K562 (cell line): Measurements from ENCODE around the gene KRR1. TPM values are rescaled to one million over a fixed set of nuclear protein-coding genes. Genes with fewer than 3 reads are reported as not detected.

ENCODE experiments used
- ELF4 ChIP-seq: fragments of 450-650 bp; formaldehyde crosslinking; IDR thresholded peaks from 2 replicates; pipeline ENCODE4 v1.4.0; 2022; ENCODE audit warnings: missing genetic modification characterization
- ETV1 ChIP-seq: fragments of 450-650 bp; conservative IDR thresholded peaks from 2 replicates; pipeline ENCODE4 v1.6.1; 2016; ENCODE audit warnings: missing genetic modification characterization, control low read depth, low read depth, missing compliant biosample characterization
- FOXP1 ChIP-seq: sonication (generic); formaldehyde crosslinking; IDR thresholded peaks from 2 replicates; pipeline ENCODE4 v1.8.0; 2022; ENCODE audit warnings: mild to moderate bottlenecking, missing genetic modification reagents
- HIVEP1 ChIP-seq: fragments of 250-450 bp; sonication (Bioruptor Pico); IDR thresholded peaks from 2 replicates; pipeline ENCODE4 v1.4.0; 2020; ENCODE audit warnings: mild to moderate bottlenecking
- JUND ChIP-seq, 2 experiments: IDR thresholded peaks; 2 replicates in 1 of 2; 3 replicates in 1 of 2; pipeline ENCODE4 v1.6.1; 2011; ENCODE audit warnings: borderline replicate concordance in 2 of 2, low read depth in 2 of 2, low read length in 2 of 2, improper control_type of control experiment in 1 of 2, missing biosample characterization in 1 of 2, missing genetic modification characterization in 1 of 2, missing genetic modification reagents in 1 of 2
- MEF2D ChIP-seq: conservative IDR thresholded peaks from 2 replicates; pipeline ENCODE4 v1.6.1; 2016; ENCODE audit warnings: low read depth, missing genetic modification characterization, missing compliant biosample characterization
- RAD51 ChIP-seq: fragments of 450-650 bp; IDR thresholded peaks from 2 replicates; pipeline ENCODE4 v1.7.1; 2016; ENCODE audit warnings: low read depth, mild to moderate bottlenecking, borderline replicate concordance
- RREB1 ChIP-seq: fragments of 250-450 bp; sonication (Bioruptor Pico); IDR thresholded peaks from 2 replicates; pipeline ENCODE4 v1.4.0; 2020
- SIN3A ChIP-seq, 2 experiments: fragments of 150-350 bp in 1 of 2; IDR thresholded peaks; 2 replicates each; pipeline ENCODE4 v1.6.1; 2011 to 2016; ENCODE audit warnings: borderline replicate concordance in 2 of 2, low read depth in 2 of 2, low read length in 2 of 2, mild to moderate bottlenecking in 2 of 2, moderate library complexity in 2 of 2; ENCODE audit not compliant: control insufficient read depth in 1 of 2
- USF1 ChIP-seq: sonication (generic); formaldehyde crosslinking; IDR thresholded peaks from 2 replicates; pipeline ENCODE4 v1.9.0; 2022; ENCODE audit warnings: mild to moderate bottlenecking, missing genetic modification reagents
- ZKSCAN1 ChIP-seq: fragments of 150-350 bp; IDR thresholded peaks from 2 replicates; pipeline ENCODE4 v1.6.1; 2016; ENCODE audit warnings: low read depth, low read length
- ZKSCAN3 ChIP-seq: fragments of 250-450 bp; sonication (Bioruptor Pico); IDR thresholded peaks from 2 replicates; pipeline ENCODE4 v1.4.0; 2020
- ZNF23 ChIP-seq: fragments of 250-450 bp; sonication (Bioruptor Pico); IDR thresholded peaks from 2 replicates; pipeline ENCODE4 v1.4.0; 2020; ENCODE audit warnings: mild to moderate bottlenecking
- ZNF282 ChIP-seq: sonication (generic); formaldehyde crosslinking; IDR thresholded peaks from 2 replicates; pipeline ENCODE4 v1.8.1; 2023; ENCODE audit warnings: missing genetic modification reagents
- polyA plus RNA-seq, 8 experiments: library from polyadenylated mRNA; depleted of rRNA in 4 of 8; stranded (reverse) in 5 of 8; unstranded in 3 of 8; fragments of >200 nt; fragmentation: Nextera tagmentation in 2 of 8; fragmentation: Illumina TruSeq in 1 of 8; extraction: Ambion mirVana in 2 of 8; extraction: Trizol in 1 of 8; gene quantifications; 2 replicates each; pipeline versions ENCODE4 v1.2.1 to v1.2.3, GENCODE V29; 2011 to 2014; ENCODE audit warnings: inconsistent platforms in 1 of 8, missing spikeins in 1 of 8
- total RNA-seq, 7 experiments: library from RNA; depleted of rRNA in 6 of 7; stranded (reverse); fragments of >200 nt in 6 of 7; fragmentation: Illumina TruSeq in 2 of 7; extraction: Trizol in 2 of 7; gene quantifications; 2 replicates each; pipeline versions ENCODE4 v1.2.1 to v1.2.3, GENCODE V29; 2011 to 2021; ENCODE audit warnings: low replicate concordance in 1 of 7
- TF ChIP-seq, protein P1 (sequence below): fragments of 250-450 bp; sonication (Bioruptor Pico); IDR thresholded peaks from 2 replicates; pipeline ENCODE4 v1.8.0; 2021; ENCODE audit warnings: borderline replicate concordance, mild to moderate bottlenecking, moderate library complexity; ENCODE audit not compliant: poor library complexity, severe bottlenecking
- TF ChIP-seq, protein P2 (sequence below): fragments of 450-650 bp; formaldehyde crosslinking; conservative IDR thresholded peaks from 2 replicates; pipeline ENCODE4 v1.4.0; 2022; ENCODE audit warnings: mild to moderate bottlenecking, missing genetic modification characterization
- TF ChIP-seq, protein P3 (sequence below): fragments of 250-450 bp; sonication (Bioruptor Pico); IDR thresholded peaks from 2 replicates; pipeline ENCODE4 v1.6.1; 2021; ENCODE audit warnings: mild to moderate bottlenecking

KRR1 gene
- total and polyA plus RNA-seq, 9 of the 15 experiments (the other 6 are each of a cell fraction or from before 2014, with no cell fraction given), result 42.6 to 102 (median 61.0) TPM

DNA sequence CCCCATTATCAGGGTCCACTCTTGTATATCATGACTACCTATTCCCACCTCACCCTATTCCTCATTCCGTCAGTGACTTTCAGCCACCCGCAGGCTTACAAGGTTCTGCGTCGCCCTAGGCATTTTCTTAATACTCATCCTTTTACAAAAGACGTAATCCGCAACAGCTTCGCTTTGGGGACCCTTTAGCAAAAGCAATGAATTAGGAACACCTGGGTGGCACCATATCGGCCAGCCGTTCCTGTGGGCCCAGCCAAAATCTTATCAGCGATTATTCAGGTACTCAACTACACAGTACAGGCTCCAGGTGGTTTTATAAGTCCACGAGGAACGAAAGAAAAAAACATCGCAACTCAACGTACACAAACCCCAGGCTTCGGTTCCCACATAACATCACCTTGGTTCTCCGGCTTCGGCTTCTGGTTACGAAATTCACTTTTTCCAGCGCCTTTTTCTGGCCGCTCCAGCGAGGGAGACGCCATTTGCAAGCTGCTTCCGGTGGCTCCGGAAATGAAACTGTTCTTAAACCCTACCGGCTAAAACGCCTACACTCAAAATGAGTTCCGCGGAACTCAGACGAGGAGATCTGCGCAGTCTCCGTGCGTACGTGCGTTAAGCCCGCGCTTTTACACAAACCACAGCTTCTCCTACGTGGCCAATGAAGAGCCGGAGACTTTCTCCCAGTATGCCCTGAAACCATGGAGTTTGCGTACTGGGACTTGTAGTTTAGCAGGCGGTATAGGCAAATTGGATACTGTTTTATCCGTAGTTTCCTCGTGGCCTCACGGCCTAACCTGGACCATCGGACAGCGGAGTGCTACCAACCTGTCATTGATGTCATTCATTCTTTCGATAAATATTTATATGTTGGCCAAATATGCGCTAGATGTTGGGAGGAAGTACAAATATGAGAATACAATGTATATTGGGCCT, at the start of gene KRR1 (continued):
- TF ChIP-seq RREB1 (CRISPR knock-in tag) (no peak), ELF4 (CRISPR knock-in tag) (no peak), MEF2D (peak; percentile 56; the same call in 1 of the 2 replicates), JUND (IDR thresholded peaks at IDR 0.05; ENCODE audit: borderline replicate concordance, low read depth, low read length) (peak; percentile 61; the same call in 1 of the 2 replicates), JUND (tag; IDR thresholded peaks at IDR 0.05; ENCODE audit: borderline replicate concordance, low read depth, low read length) (peak; percentile 51; the same call in 1 of the 3 replicates), ZNF23 (CRISPR knock-in tag) (no peak), USF1 (CRISPR knock-in tag) (no peak), ZKSCAN3 (CRISPR knock-in tag) (no peak), HIVEP1 (CRISPR knock-in tag) (no peak), RAD51 (no peak), ZNF282 (no peak), FOXP1 (CRISPR knock-in tag) (peak; percentile 32; the same call in 1 of the 2 replicates), ETV1 (tag) (peak; percentile 89), ZKSCAN1 (peak; percentile 58; the same call in 1 of the 2 replicates), SIN3A (IDR thresholded peaks at IDR 0.05; ENCODE audit: borderline replicate concordance in 2 of 2, control insufficient read depth in 1 of 2, low read depth in 2 of 2, low read length in 2 of 2) (0 out of 4 replicates have a peak, but pooled peaks have one; percentile 47 to 74)
- TF ChIP-seq, protein P1, sequence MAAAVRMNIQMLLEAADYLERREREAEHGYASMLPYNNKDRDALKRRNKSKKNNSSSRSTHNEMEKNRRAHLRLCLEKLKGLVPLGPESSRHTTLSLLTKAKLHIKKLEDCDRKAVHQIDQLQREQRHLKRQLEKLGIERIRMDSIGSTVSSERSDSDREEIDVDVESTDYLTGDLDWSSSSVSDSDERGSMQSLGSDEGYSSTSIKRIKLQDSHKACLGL (CRISPR knock-in tag), result no peak
- TF ChIP-seq, protein P2, sequence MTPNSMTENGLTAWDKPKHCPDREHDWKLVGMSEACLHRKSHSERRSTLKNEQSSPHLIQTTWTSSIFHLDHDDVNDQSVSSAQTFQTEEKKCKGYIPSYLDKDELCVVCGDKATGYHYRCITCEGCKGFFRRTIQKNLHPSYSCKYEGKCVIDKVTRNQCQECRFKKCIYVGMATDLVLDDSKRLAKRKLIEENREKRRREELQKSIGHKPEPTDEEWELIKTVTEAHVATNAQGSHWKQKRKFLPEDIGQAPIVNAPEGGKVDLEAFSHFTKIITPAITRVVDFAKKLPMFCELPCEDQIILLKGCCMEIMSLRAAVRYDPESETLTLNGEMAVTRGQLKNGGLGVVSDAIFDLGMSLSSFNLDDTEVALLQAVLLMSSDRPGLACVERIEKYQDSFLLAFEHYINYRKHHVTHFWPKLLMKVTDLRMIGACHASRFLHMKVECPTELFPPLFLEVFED (CRISPR knock-in tag), result no peak
- TF ChIP-seq, protein P3, sequence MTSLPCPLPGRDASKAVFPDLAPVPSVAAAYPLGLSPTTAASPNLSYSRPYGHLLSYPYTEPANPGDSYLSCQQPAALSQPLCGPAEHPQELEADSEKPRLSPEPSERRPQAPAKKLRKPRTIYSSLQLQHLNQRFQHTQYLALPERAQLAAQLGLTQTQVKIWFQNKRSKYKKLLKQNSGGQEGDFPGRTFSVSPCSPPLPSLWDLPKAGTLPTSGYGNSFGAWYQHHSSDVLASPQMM (CRISPR knock-in tag), result no peak
